GM23338 (cell line): Measurements from ENCODE around the gene PIM1. TPM values are rescaled to one million over a fixed set of nuclear protein-coding genes. Genes with fewer than 3 reads are reported as not detected.
A peak's percentile ranks its signal among the peaks of the same experiment; 100 is the strongest.

Experiments used
- ATAC-seq: fragments of 200-7000 bp; cut with Tn5 transposase; 3 replicates; pipeline ENCODE4 v1.9.1; 2020
- DNase-seq: peaks from one replicate; pipeline ENCODE4 v3.0.0-alpha.2; 2015; ENCODE audit warnings: low spot score
- H2AFZ ChIP-seq: fragments of 200-600 bp; sonication (generic); 2 replicates; pipeline ENCODE4 v1.8.0; 2016; ENCODE audit warnings: antibody characterized with exemption, mild to moderate bottlenecking, moderate library complexity
- H3F3A ChIP-seq: fragments of 200-600 bp; sonication (generic); replicated peaks from 2 replicates; pipeline ENCODE4 v1.8.0; 2017; ENCODE audit warnings: antibody characterized with exemption, mixed run types, low read depth
- H3K27ac ChIP-seq: fragments of 200-600 bp; sonication (generic); 2 replicates; pipeline ENCODE4 v1.6.1; 2016; ENCODE audit warnings: low read depth
- H3K27me3 ChIP-seq: fragments of 200-600 bp; sonication (generic); 2 replicates; pipeline ENCODE4 v1.8.0; 2016; ENCODE audit warnings: mild to moderate bottlenecking, mixed run types, moderate library complexity; ENCODE audit not compliant: insufficient read depth
- H3K36me3 ChIP-seq: fragments of 200-600 bp; sonication (generic); 2 replicates; pipeline ENCODE4 v1.8.0; 2016; ENCODE audit warnings: mild to moderate bottlenecking; ENCODE audit not compliant: insufficient read depth
- H3K4me1 ChIP-seq: fragments of 200-600 bp; sonication (generic); 2 replicates; pipeline ENCODE4 v1.8.0; 2016; ENCODE audit warnings: mild to moderate bottlenecking, moderate library complexity; ENCODE audit not compliant: insufficient read depth
- H3K4me2 ChIP-seq: fragments of 200-600 bp; sonication (generic); 2 replicates; pipeline ENCODE4 v1.7.1; 2017; ENCODE audit warnings: mixed run types
- H3K4me3 ChIP-seq: fragments of 200-600 bp; sonication (generic); 2 replicates; pipeline ENCODE4 v1.6.1; 2016; ENCODE audit warnings: mixed run types
- H3K79me2 ChIP-seq: fragments of 200-600 bp; sonication (generic); replicated peaks from 2 replicates; pipeline ENCODE4 v1.8.0; 2017; ENCODE audit warnings: mild to moderate bottlenecking; ENCODE audit not compliant: insufficient read depth
- H3K9me2 ChIP-seq: fragments of 200-600 bp; sonication (generic); 2 replicates; pipeline ENCODE4 v1.8.0; 2017; ENCODE audit not compliant: insufficient read depth
- H4K20me1 ChIP-seq: fragments of 200-600 bp; sonication (generic); replicated peaks from 2 replicates; pipeline ENCODE4 v1.8.0; 2017; ENCODE audit warnings: mild to moderate bottlenecking; ENCODE audit not compliant: insufficient read depth
- H3K27ac Mint-ChIP-seq: 2 replicates; pipeline ENCODE4 v1.8.0; 2020; ENCODE audit warnings: inconsistent platforms, mild to moderate bottlenecking, moderate library complexity, mixed read lengths
- H3K27me3 Mint-ChIP-seq: 3 replicates; pipeline ENCODE4 v1.8.0; 2022; ENCODE audit warnings: low read depth, mild to moderate bottlenecking, moderate library complexity, mixed read lengths, inconsistent platforms; ENCODE audit not compliant: insufficient read depth, poor library complexity
- H3K36me3 Mint-ChIP-seq: 3 replicates; pipeline ENCODE4 v1.8.0; 2021; ENCODE audit warnings: low read depth, mild to moderate bottlenecking, inconsistent platforms, moderate library complexity, mixed read lengths
- H3K4me1 Mint-ChIP-seq: 3 replicates; pipeline ENCODE4 v1.8.0; 2020; ENCODE audit warnings: mild to moderate bottlenecking, inconsistent platforms, mixed read lengths
- H3K4me3 Mint-ChIP-seq: 3 replicates; pipeline ENCODE4 v1.8.0; 2021; ENCODE audit warnings: moderate library complexity, mild to moderate bottlenecking, inconsistent platforms, mixed read lengths
- H3K9me3 Mint-ChIP-seq: 3 replicates; pipeline ENCODE4 v1.8.0; 2020; ENCODE audit warnings: moderate library complexity, mild to moderate bottlenecking, inconsistent platforms, mixed read lengths
- CREB1 ChIP-seq: fragments of 250-450 bp; sonication (Bioruptor Pico); IDR thresholded peaks from 2 replicates; pipeline ENCODE4 v1.5.0; 2020; ENCODE audit warnings: low read depth, mild to moderate bottlenecking, moderate library complexity
- CTCF ChIP-seq, 2 experiments: fragments of 200-600 bp in 1 of 2; sonication (generic) in 1 of 2; conservative IDR thresholded peaks; 2 replicates each; pipeline versions ENCODE4 v1.5.1 to v1.6.1; 2016 to 2017; ENCODE audit warnings: antibody characterized with exemption in 2 of 2, low read depth in 2 of 2, mild to moderate bottlenecking in 2 of 2, moderate library complexity in 1 of 2
- EZH2 ChIP-seq: fragments of 200-600 bp; sonication (generic); IDR thresholded peaks from one replicate; pipeline ENCODE4 v1.8.0; 2017; ENCODE audit warnings: antibody characterized with exemption, mild to moderate bottlenecking, low read depth; ENCODE audit not compliant: unreplicated experiment
- EZH2phosphoT487 ChIP-seq: fragments of 200-600 bp; sonication (generic); IDR thresholded peaks from one replicate; pipeline ENCODE4 v1.8.1; 2018; ENCODE audit warnings: antibody characterized with exemption; ENCODE audit not compliant: unreplicated experiment
- JUNB ChIP-seq: IDR thresholded peaks from one replicate; pipeline ENCODE4 v1.6.1; 2016; ENCODE audit warnings: antibody characterized with exemption; ENCODE audit not compliant: unreplicated experiment
- NANOG ChIP-seq: IDR thresholded peaks from 2 replicates; pipeline ENCODE4 v1.6.1; 2016; ENCODE audit warnings: antibody characterized with exemption, borderline replicate concordance
- POLR2AphosphoS5 ChIP-seq: IDR thresholded peaks from 2 replicates; pipeline ENCODE4 v1.6.1; 2016; ENCODE audit warnings: antibody characterized with exemption, low read depth
- REST ChIP-seq: IDR thresholded peaks from one replicate; pipeline ENCODE4 v1.6.1; 2018; ENCODE audit warnings: antibody characterized with exemption; ENCODE audit not compliant: unreplicated experiment
- STAT1 ChIP-seq: IDR thresholded peaks from one replicate; pipeline ENCODE4 v1.6.1; 2016; ENCODE audit warnings: antibody characterized with exemption; ENCODE audit not compliant: unreplicated experiment
- ZNF114 ChIP-seq: fragments of 250-450 bp; sonication (Bioruptor Pico); IDR thresholded peaks from 2 replicates; pipeline ENCODE4 v1.5.0; 2020; ENCODE audit warnings: mild to moderate bottlenecking, moderate library complexity
- ZNF331 ChIP-seq: fragments of 250-450 bp; sonication (Bioruptor Pico); IDR thresholded peaks from 2 replicates; pipeline ENCODE4 v1.5.0; 2020; ENCODE audit warnings: low read depth, mild to moderate bottlenecking, moderate library complexity
- polyA plus RNA-seq: library from polyadenylated mRNA; unstranded; fragments of >200 nt; fragmentation: Nextera tagmentation; extraction: Ambion mirVana; gene quantifications from 2 replicates; pipeline ENCODE4 v1.2.1, GENCODE V29; 2016
- total RNA-seq: library from RNA; depleted of rRNA; stranded (reverse); fragments of >200 nt; shearing (Covaris generic); gene quantifications from 2 replicates; pipeline ENCODE4 v1.2.3, GENCODE V29; 2014
- TF ChIP-seq, protein P1 (sequence below): IDR thresholded peaks from 2 replicates; pipeline ENCODE4 v1.6.1; 2016; ENCODE audit warnings: antibody characterized with exemption
- TF ChIP-seq, protein P2 (sequence below): fragments of 250-450 bp; sonication (Bioruptor Pico); IDR thresholded peaks from 2 replicates; pipeline ENCODE4 v1.5.0; 2020; ENCODE audit warnings: mild to moderate bottlenecking, moderate library complexity

The PIM1 gene
- total and polyA plus RNA-seq, 2 experiments from 2014 or later = 46.0 to 74.2 TPM

DNA sequence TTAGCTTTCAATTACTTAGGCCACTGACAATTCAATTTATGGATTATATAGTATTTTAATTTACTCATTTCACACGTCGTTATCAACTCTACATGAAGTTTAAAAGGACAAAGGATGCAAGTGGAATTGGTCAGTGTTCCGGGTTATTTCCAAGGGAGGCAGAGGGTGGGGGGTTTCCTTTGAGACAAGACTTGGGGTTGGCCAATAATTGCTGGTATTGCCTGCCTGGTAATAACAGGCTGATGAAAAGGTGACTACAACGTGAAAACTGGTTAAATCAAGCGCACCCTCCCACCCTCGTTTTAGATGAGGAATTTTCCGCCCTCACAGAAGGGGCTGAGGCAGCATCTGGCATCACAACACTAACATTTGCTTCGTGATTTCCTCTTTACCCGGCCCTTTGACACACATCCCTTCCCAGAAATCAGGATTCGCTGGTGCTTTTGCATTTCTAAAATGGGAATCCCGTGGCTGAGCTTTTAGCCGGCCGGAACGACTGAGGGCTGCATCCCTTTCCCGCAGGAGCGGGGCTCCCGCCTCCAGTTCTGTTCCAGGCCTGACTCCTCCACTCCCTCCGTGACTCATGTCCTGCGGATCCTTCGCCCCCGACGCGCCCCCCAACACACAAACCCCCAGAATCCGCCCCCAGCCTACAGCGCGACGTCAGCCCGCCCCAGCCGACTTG lies 999 bp upstream of the PIM1 start:
- DNase-seq = peak; percentile 59
- no peak overlapping the region for H2AFZ ChIP-seq
- H3F3A ChIP-seq = peaks cover 19% of the 10 kb centered on the region
- Mint-ChIP-seq H3K4me3 (peak overlapping the region; percentile 90), H3K36me3 (peaks cover 29% of the 10 kb centered on the region), H3K4me1 (peaks cover 36% of the 10 kb centered on the region), H3K27me3 (peaks cover 13% of the 10 kb centered on the region), H3K27ac (peak overlapping the region; percentile 99), H3K9me3 (peaks cover 2% of the 10 kb centered on the region; the same call in 2 of the 3 replicates)
- H3K9me2 ChIP-seq = no peaks in the 10 kb centered on the region
- no peaks in the 10 kb centered on the region for H3K27me3 ChIP-seq
- no peak for TF ChIP-seq EZH2
- TF ChIP-seq REST = no peak
- TF ChIP-seq POLR2AphosphoS5 = no peak
- no peak for TF ChIP-seq EZH2phosphoT487
- no peak for TF ChIP-seq CTCF (conservative IDR thresholded peaks at IDR 0.05; ENCODE audit: low read depth in 2 of 2)
- TF ChIP-seq CREB1 (CRISPR knock-in tag) = no peak
- no peak for TF ChIP-seq ZNF331 (CRISPR knock-in tag)
- TF ChIP-seq STAT1 = no peak
- TF ChIP-seq, protein P1, sequence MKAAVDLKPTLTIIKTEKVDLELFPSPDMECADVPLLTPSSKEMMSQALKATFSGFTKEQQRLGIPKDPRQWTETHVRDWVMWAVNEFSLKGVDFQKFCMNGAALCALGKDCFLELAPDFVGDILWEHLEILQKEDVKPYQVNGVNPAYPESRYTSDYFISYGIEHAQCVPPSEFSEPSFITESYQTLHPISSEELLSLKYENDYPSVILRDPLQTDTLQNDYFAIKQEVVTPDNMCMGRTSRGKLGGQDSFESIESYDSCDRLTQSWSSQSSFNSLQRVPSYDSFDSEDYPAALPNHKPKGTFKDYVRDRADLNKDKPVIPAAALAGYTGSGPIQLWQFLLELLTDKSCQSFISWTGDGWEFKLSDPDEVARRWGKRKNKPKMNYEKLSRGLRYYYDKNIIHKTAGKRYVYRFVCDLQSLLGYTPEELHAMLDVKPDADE = no peak
- no peak for TF ChIP-seq NANOG
- no peak for TF ChIP-seq JUNB
- no peak for TF ChIP-seq ZNF114
- TF ChIP-seq, protein P2, sequence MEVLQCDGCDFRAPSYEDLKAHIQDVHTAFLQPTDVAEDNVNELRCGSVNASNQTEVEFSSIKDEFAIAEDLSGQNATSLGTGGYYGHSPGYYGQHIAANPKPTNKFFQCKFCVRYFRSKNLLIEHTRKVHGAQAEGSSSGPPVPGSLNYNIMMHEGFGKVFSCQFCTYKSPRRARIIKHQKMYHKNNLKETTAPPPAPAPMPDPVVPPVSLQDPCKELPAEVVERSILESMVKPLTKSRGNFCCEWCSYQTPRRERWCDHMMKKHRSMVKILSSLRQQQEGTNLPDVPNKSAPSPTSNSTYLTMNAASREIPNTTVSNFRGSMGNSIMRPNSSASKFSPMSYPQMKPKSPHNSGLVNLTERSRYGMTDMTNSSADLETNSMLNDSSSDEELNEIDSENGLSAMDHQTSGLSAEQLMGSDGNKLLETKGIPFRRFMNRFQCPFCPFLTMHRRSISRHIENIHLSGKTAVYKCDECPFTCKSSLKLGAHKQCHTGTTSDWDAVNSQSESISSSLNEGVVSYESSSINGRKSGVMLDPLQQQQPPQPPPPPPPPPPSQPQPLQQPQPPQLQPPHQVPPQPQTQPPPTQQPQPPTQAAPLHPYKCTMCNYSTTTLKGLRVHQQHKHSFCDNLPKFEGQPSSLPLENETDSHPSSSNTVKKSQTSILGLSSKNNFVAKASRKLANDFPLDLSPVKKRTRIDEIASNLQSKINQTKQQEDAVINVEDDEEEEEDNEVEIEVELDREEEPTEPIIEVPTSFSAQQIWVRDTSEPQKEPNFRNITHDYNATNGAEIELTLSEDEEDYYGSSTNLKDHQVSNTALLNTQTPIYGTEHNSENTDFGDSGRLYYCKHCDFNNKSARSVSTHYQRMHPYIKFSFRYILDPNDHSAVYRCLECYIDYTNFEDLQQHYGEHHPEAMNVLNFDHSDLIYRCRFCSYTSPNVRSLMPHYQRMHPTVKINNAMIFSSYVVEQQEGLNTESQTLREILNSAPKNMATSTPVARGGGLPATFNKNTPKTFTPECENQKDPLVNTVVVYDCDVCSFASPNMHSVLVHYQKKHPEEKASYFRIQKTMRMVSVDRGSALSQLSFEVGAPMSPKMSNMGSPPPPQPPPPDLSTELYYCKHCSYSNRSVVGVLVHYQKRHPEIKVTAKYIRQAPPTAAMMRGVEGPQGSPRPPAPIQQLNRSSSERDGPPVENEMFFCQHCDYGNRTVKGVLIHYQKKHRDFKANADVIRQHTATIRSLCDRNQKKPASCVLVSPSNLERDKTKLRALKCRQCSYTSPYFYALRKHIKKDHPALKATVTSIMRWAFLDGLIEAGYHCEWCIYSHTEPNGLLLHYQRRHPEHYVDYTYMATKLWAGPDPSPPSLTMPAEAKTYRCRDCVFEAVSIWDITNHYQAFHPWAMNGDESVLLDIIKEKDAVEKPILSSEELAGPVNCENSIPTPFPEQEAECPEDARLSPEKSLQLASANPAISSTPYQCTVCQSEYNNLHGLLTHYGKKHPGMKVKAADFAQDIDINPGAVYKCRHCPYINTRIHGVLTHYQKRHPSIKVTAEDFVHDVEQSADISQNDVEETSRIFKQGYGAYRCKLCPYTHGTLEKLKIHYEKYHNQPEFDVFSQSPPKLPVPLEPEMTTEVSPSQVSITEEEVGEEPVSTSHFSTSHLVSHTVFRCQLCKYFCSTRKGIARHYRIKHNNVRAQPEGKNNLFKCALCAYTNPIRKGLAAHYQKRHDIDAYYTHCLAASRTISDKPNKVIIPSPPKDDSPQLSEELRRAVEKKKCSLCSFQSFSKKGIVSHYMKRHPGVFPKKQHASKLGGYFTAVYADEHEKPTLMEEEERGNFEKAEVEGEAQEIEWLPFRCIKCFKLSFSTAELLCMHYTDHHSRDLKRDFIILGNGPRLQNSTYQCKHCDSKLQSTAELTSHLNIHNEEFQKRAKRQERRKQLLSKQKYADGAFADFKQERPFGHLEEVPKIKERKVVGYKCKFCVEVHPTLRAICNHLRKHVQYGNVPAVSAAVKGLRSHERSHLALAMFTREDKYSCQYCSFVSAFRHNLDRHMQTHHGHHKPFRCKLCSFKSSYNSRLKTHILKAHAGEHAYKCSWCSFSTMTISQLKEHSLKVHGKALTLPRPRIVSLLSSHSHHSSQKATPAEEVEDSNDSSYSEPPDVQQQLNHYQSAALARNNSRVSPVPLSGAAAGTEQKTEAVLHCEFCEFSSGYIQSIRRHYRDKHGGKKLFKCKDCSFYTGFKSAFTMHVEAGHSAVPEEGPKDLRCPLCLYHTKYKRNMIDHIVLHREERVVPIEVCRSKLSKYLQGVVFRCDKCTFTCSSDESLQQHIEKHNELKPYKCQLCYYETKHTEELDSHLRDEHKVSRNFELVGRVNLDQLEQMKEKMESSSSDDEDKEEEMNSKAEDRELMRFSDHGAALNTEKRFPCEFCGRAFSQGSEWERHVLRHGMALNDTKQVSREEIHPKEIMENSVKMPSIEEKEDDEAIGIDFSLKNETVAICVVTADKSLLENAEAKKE (CRISPR knock-in tag) = no peak
- ATAC-seq = peak; percentile 0
- peaks cover 16% of the 10 kb centered on the region for H3K36me3 ChIP-seq
- peak overlapping the region; percentile 98 for H3K27ac ChIP-seq
- peak overlapping the region; percentile 85 for H3K4me2 ChIP-seq
- peaks cover 16% of the 10 kb centered on the region for H4K20me1 ChIP-seq
- peaks cover 20% of the 10 kb centered on the region for H3K4me1 ChIP-seq
- H3K4me3 ChIP-seq = peak overlapping the region; percentile 76
- peaks cover 36% of the 10 kb centered on the region for H3K79me2 ChIP-seq
